K562 (cell line): ENCODE results near the gene SH3D19. TPM values are rescaled to one million over a fixed set of nuclear protein-coding genes. Genes with fewer than 3 reads are reported as not detected.

Experiments
- ATAC-seq: fragments of 200-7000 bp; cut with Tn5 transposase; 3 replicates; pipeline ENCODE4 v1.9.1; 2020; ENCODE audit warnings: moderate library complexity
- BruUV-seq: library from RNA; stranded (reverse); fragments of 400-500 nt; replicated peaks from 2 replicates; lab custom pipeline; 2021; lab: Mats Ljungman, UMichigan
- CTCF ChIA-PET: fragments of 300-600 bp; formaldehyde crosslinking; extraction: SDS; loops from one replicate; lab custom pipeline; 2021; ENCODE audit warnings: low intra/inter-chr PET ratio; lab: Yijun Ruan, JAX
- POLR2A ChIA-PET: fragments of 300-600, 350-650 bp; sonication (Branson Sonifier 250); formaldehyde crosslinking; extraction: SDS; loops from one replicate; lab custom pipeline; 2021; ENCODE audit warnings: antibody characterized with exemption, inconsistent platforms; lab: Yijun Ruan, JAX
- DNase-seq, 4 experiments: peaks; one replicate each; pipeline versions ENCODE4 v3.0.0 to v3.0.0-alpha.2; 2011 to 2018; ENCODE audit warnings: low spot score in 3 of 4, mixed read lengths in 3 of 4; ENCODE audit errors: extremely low read depth in 1 of 4
- FAIRE-seq: peaks from 2 replicates; lab custom pipeline; 2011; peaks lifted over from hg19 to GRCh38; lab: Jason Lieb, UNC
- H2AFZ ChIP-seq: 2 replicates; pipeline ENCODE4 v1.6.0; 2011; ENCODE audit warnings: low read depth, low read length, control low read depth, inconsistent platforms
- H3K27ac ChIP-seq: fragments of 200-600 bp; 3 replicates; pipeline ENCODE4 v1.8.0; 2011; ENCODE audit warnings: low read depth, mild to moderate bottlenecking, control low read depth, inconsistent platforms, low read length, moderate library complexity, mixed read lengths; ENCODE audit errors: extremely low read depth
- H3K27me3 ChIP-seq, 2 experiments: fragments of 300-600 bp in 1 of 2; 2 replicates in 1 of 2; 3 replicates in 1 of 2; pipeline versions ENCODE4 v1.6.0 to v1.8.0; 2011; ENCODE audit warnings: inconsistent platforms in 2 of 2, low read length in 2 of 2, mild to moderate bottlenecking in 1 of 2, mixed read lengths in 1 of 2, moderate library complexity in 1 of 2; ENCODE audit not compliant: control insufficient read depth in 2 of 2, insufficient read depth in 2 of 2
- H3K36me3 ChIP-seq: fragments of 300-600 bp; 3 replicates; pipeline ENCODE4 v1.8.0; 2011; ENCODE audit warnings: mild to moderate bottlenecking, low read length, inconsistent platforms; ENCODE audit not compliant: control insufficient read depth, insufficient read depth
- H3K4me1 ChIP-seq, 2 experiments: fragments of 200-600 bp in 1 of 2; replicated peaks in 1 of 2; 2 replicates in 1 of 2; 3 replicates in 1 of 2; pipeline versions ENCODE4 v1.5.1 to v1.8.0; 2011; ENCODE audit warnings: inconsistent platforms in 2 of 2, low read length in 2 of 2, mild to moderate bottlenecking in 1 of 2, mixed read lengths in 1 of 2, moderate library complexity in 1 of 2; ENCODE audit not compliant: control insufficient read depth in 2 of 2, insufficient read depth in 2 of 2
- H3K4me2 ChIP-seq: 2 replicates; pipeline ENCODE4 v1.6.1; 2011; ENCODE audit warnings: low read length, control low read depth, inconsistent platforms, mixed read lengths; ENCODE audit not compliant: insufficient read depth
- H3K4me3 ChIP-seq: fragments of 200-600 bp; sonication (generic), shearing (Covaris generic); 2 replicates; pipeline ENCODE4 v1.5.1; 2016; ENCODE audit warnings: control low read depth, inconsistent platforms
- H3K79me2 ChIP-seq: fragments of 200-600 bp; 3 replicates; pipeline ENCODE4 v1.8.0; 2011; ENCODE audit warnings: low read length, inconsistent platforms; ENCODE audit not compliant: control insufficient read depth, insufficient read depth
- H3K9ac ChIP-seq, 2 experiments: 2 replicates each; pipeline versions ENCODE4 v1.6.0 to v1.6.1; 2011; ENCODE audit warnings: low read depth in 2 of 2, low read length in 2 of 2, control low read depth in 1 of 2, inconsistent platforms in 1 of 2, mild to moderate bottlenecking in 1 of 2, mixed read lengths in 1 of 2; ENCODE audit not compliant: insufficient read depth in 1 of 2
- H3K9me1 ChIP-seq: one replicate; pipeline ENCODE4 v1.6.0; 2011; ENCODE audit warnings: inconsistent platforms, mild to moderate bottlenecking, low read length, moderate library complexity; ENCODE audit not compliant: control insufficient read depth, insufficient read depth
- H3K9me3 ChIP-seq: replicated peaks from 2 replicates; pipeline ENCODE4 v1.5.1; 2011; ENCODE audit warnings: low read depth, low read length, inconsistent platforms; ENCODE audit not compliant: control insufficient read depth, insufficient read depth
- H4K20me1 ChIP-seq: replicated peaks from 2 replicates; pipeline ENCODE4 v1.6.1; 2011; ENCODE audit warnings: low read length, inconsistent platforms, mixed read lengths; ENCODE audit not compliant: control insufficient read depth, insufficient read depth
- ASH1L ChIP-seq: fragments of 450-650 bp; IDR thresholded peaks from 2 replicates; pipeline ENCODE4 v1.6.1; 2018; ENCODE audit warnings: borderline replicate concordance, mild to moderate bottlenecking, low read depth; ENCODE audit not compliant: partially characterized antibody
- BCL6 ChIP-seq: fragments of 250-450 bp; sonication (Bioruptor Pico); IDR thresholded peaks from 2 replicates; pipeline ENCODE4 v1.4.0; 2020
- BMI1 ChIP-seq: fragments of 150-350 bp; IDR thresholded peaks from 2 replicates; pipeline ENCODE4 v1.6.1; 2014; ENCODE audit warnings: low read length
- C11orf30 ChIP-seq: fragments of 450-650 bp; IDR thresholded peaks from 2 replicates; pipeline ENCODE4 v1.6.1; 2016; ENCODE audit warnings: low read depth, mild to moderate bottlenecking
- DNMT1 ChIP-seq: fragments of 450-650 bp; IDR thresholded peaks from 2 replicates; pipeline ENCODE4 v1.6.1; 2016; ENCODE audit warnings: antibody characterized with exemption, mild to moderate bottlenecking
- EGR1 ChIP-seq: fragments of 450-650 bp; conservative IDR thresholded peaks from 2 replicates; pipeline ENCODE4 v1.6.1; 2017; ENCODE audit warnings: mild to moderate bottlenecking
- FUS ChIP-seq: fragments of 200-400 bp; formaldehyde crosslinking; optimal IDR thresholded peaks from 2 replicates; pipeline ENCODE3; 2017; ENCODE audit warnings: low read depth, low read length
- KAT8 ChIP-seq: fragments of 450-650 bp; IDR thresholded peaks from 2 replicates; pipeline ENCODE4 v1.6.1; 2016; ENCODE audit warnings: low read depth, mild to moderate bottlenecking
- KHSRP ChIP-seq: fragments of 450-650 bp; IDR thresholded peaks from 2 replicates; pipeline ENCODE4 v1.6.1; 2017
- MAFF ChIP-seq: IDR thresholded peaks from 2 replicates; pipeline ENCODE4 v1.6.1; 2012; ENCODE audit warnings: low read length, improper control_type of control experiment
- MAFG ChIP-seq: fragments of 450-650 bp; conservative IDR thresholded peaks from 2 replicates; pipeline ENCODE4 v1.6.1; 2016; ENCODE audit warnings: missing genetic modification characterization, missing compliant biosample characterization
- MAFK ChIP-seq: IDR thresholded peaks from 2 replicates; pipeline ENCODE4 v1.6.1; 2011; ENCODE audit warnings: low read length, improper control_type of control experiment
- SRSF3 ChIP-seq: fragments of 200-400 bp; formaldehyde crosslinking; IDR thresholded peaks from 2 replicates; pipeline ENCODE4 v1.6.1; 2016; ENCODE audit warnings: mild to moderate bottlenecking, low read length, moderate library complexity; ENCODE audit not compliant: insufficient read depth
- TBL1XR1 ChIP-seq, 2 experiments: IDR thresholded peaks; 2 replicates each; pipeline ENCODE4 v1.6.1; 2012; ENCODE audit warnings: improper control_type of control experiment in 2 of 2, low read length in 2 of 2, mild to moderate bottlenecking in 1 of 2
- ZBTB26 ChIP-seq: fragments of 450-650 bp; formaldehyde crosslinking; IDR thresholded peaks from 2 replicates; pipeline ENCODE4 v1.4.0; 2022; ENCODE audit warnings: missing genetic modification characterization
- ZKSCAN8 ChIP-seq: fragments of 200-800 bp; sonication (Bioruptor generic); IDR thresholded peaks from 2 replicates; pipeline ENCODE4 v1.6.1; 2016; ENCODE audit warnings: missing genetic modification characterization, missing compliant biosample characterization
- ZNF23 ChIP-seq: fragments of 250-450 bp; sonication (Bioruptor Pico); IDR thresholded peaks from 2 replicates; pipeline ENCODE4 v1.4.0; 2020; ENCODE audit warnings: mild to moderate bottlenecking
- ZNF316 ChIP-seq: fragments of 450-650 bp; IDR thresholded peaks from 2 replicates; pipeline ENCODE4 v1.6.1; 2016
- WGBS: fragments of 100-300 bp; shearing (Covaris generic); methylation state at CpG from one replicate; pipeline ENCODE4 v1.1.6; 2016; ENCODE audit warnings: low coverage, mixed read lengths; ENCODE audit not compliant: insufficient coverage; ENCODE audit errors: missing lambda C conversion rate; 5-methylcytosine and 5-hydroxymethylcytosine counted together
- in situ Hi-C: fragments of 300-500 bp; cut with MboI; formaldehyde crosslinking; loops from 4 replicates; pipeline ENCODE4 v1.15.0; 2018; ENCODE audit warnings: inconsistent platforms, mixed read lengths
- intact Hi-C: fragments of 100-400 bp; cut with micrococcal nuclease; formaldehyde crosslinking; loops from 2 replicates; pipeline ENCODE4 v1.14.2; 2022
- polyA plus RNA-seq, 8 experiments: library from polyadenylated mRNA; depleted of rRNA in 4 of 8; stranded (reverse) in 5 of 8; unstranded in 3 of 8; fragments of >200 nt; fragmentation: Nextera tagmentation in 2 of 8; fragmentation: Illumina TruSeq in 1 of 8; extraction: Ambion mirVana in 2 of 8; extraction: Trizol in 1 of 8; gene quantifications; 2 replicates each; pipeline versions ENCODE4 v1.2.1 to v1.2.3, GENCODE V29; 2011 to 2014; ENCODE audit warnings: inconsistent platforms in 1 of 8, missing spikeins in 1 of 8
- total RNA-seq, 7 experiments: library from RNA; depleted of rRNA in 6 of 7; stranded (reverse); fragments of >200 nt in 6 of 7; fragmentation: Illumina TruSeq in 2 of 7; extraction: Trizol in 2 of 7; gene quantifications; 2 replicates each; pipeline versions ENCODE4 v1.2.1 to v1.2.3, GENCODE V29; 2011 to 2021; ENCODE audit warnings: low replicate concordance in 1 of 7
- TF ChIP-seq, protein P1 (sequence below): fragments of 250-450 bp; sonication (Bioruptor Pico); IDR thresholded peaks from 2 replicates; pipeline ENCODE4 v1.5.0; 2021; ENCODE audit warnings: mild to moderate bottlenecking, moderate library complexity

Gene SH3D19
- total and polyA plus RNA-seq, 9 of the 15 experiments (the other 6 are each of a cell fraction or from before 2014, with no cell fraction given), result 0.42 to 2.2 (median 1.1) TPM; not detected in 6

- in situ Hi-C loops, result no loop called here
- H3K79me2 ChIP-seq, result no peaks in the 10 kb centered on the region
These were observed 85.8 kb downstream of the SH3D19 start for GRCh38 chr4:151239608-151240007.

DNA sequence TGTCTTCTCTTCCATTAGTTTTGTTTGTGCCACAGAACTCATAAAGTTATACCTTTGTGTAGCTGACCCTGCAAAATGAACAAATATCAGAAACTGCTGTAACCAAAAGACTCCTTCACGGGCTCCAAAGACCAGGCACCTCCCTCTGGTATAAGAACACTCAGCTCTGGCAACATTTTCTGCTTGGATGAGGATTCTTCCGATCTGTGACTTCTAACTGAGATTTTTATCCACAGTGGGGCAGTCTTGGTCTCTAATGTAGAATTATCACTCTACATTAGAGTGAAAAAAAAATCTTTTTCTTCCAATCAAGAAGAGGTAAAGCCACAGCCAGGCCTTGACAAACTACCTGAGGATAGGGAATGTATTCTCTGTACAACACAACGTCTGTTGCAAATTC is 86.9 kb downstream of the SH3D19 start:
- FAIRE-seq, result no peak
- WGBS, result 3% methylated on average over 3 of the region's 3 CpGs
- TF ChIP-seq TBL1XR1 (IDR thresholded peaks at IDR 0.05; ENCODE audit: low read length in 2 of 2) (no peak), SRSF3 (no peak), ZKSCAN8 (CRISPR knock-in tag) (no peak), BCL6 (CRISPR knock-in tag) (no peak), ZBTB26 (CRISPR knock-in tag) (no peak), KAT8 (no peak), KHSRP (no peak), EGR1 (no peak), ZNF23 (no peak), FUS (no peak)
- TF ChIP-seq, protein P1, sequence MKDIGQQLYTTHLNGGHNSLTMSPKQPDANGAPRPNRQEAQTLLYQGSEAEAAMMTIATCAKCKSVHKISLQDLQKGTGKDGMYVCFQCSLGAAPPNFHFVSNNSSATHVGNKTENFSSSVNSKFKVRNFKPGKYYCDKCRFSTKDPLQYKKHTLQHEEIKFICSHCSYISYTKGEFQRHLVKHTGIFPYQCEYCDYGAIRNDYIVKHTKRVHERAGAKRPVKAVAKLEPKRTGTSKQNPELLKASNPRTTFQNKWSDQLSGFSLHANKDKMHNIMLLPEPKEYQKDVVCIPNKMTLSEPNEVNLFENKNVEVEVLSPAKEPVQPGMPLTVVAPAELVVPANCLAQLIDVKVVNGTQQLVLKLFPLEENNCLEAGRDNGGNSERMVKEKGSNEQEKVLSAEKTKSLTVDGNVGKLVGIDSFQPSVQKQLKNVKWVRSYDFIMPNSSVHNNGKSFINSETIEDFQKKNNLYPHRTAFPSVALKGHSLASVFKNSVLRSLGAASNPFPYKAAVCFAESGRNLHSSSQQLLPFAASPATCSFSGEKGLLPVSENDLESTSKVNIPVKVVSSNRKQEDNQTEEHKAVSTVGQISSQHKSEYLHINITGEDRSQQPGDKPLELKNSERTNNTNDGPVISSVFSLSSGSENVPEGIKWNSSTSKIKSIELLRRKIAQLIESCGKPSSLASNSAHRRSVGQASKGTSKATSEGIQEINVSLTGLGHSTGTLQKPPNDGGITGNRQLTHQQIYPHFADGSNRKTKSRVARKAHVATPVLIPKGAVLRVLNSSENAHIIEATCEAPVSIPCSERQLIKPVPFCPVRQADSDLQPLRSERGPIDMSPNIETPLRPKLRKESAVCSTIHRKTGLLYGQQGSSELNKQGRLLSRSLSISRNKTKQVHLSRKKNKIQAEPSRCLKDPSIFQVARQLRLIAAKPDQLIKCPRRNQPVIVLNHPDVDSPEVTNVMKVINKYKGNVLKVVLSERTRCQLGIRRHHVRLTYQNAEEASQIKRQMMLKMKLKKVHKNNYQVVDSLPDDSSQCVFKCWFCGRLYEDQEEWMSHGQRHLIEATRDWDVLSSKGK (CRISPR knock-in tag), result no peak

More at GRCh38 chr4:151239608-151240007, 85.8 kb downstream of the SH3D19 start:
- DNase-seq (no peak), FAIRE-seq (no peak), ATAC-seq (no peak)
- H3K27ac ChIP-seq, result no peak overlapping the region
- no peaks in the 10 kb centered on the region for H3K9me1 ChIP-seq
- H3K4me3 ChIP-seq, result no peak overlapping the region
- no TSS peak for BruUV-seq
- H3K9me3 ChIP-seq, result no peaks in the 10 kb centered on the region
- no peak overlapping the region for H3K4me2 ChIP-seq
- TF ChIP-seq ASH1L (no peak), ZNF316 (peak; percentile 83), C11orf30 (peak; percentile 51), BMI1 (no peak), MAFF (peak; percentile 66), DNMT1 (no peak), MAFG (tag) (peak; percentile 47), MAFK (peak; percentile 61; the same call in 1 of the 2 replicates)
- POLR2A ChIA-PET, result interaction anchor here (0.7 kb wide), 1 partner anchor 1895 kb away, joined by 3 read pairs; no protein-coding TSS in a partner anchor
- no peaks in the 10 kb centered on the region for H4K20me1 ChIP-seq
- intact Hi-C loops, result no loop called here
- no peaks in the 10 kb centered on the region for H3K4me1 ChIP-seq
- 0% methylated on average over 3 of the region's 3 CpGs for WGBS
- no peak overlapping the region for H2AFZ ChIP-seq
- no peaks in the 10 kb centered on the region for H3K36me3 ChIP-seq
- no peak overlapping the region for H3K9ac ChIP-seq
- CTCF ChIA-PET, result no interaction called here
- H3K27me3 ChIP-seq, result no peaks in the 10 kb centered on the region

More for the DNA sequence above, 86.9 kb downstream of the SH3D19 start:
- BruUV-seq, result no TSS peak
- in situ Hi-C loops (no loop called here), intact Hi-C loops (no loop called here)
- no peaks in the 10 kb centered on the region for H3K79me2 ChIP-seq
- no peaks in the 10 kb centered on the region for H3K9me3 ChIP-seq
- no peaks in the 10 kb centered on the region for H4K20me1 ChIP-seq
- no peaks in the 10 kb centered on the region for H3K4me1 ChIP-seq
- DNase-seq (no peak), ATAC-seq (no peak)
- no peak overlapping the region for H3K4me3 ChIP-seq
- CTCF ChIA-PET, result no interaction called here
- no peaks in the 10 kb centered on the region for H3K36me3 ChIP-seq
- H3K9ac ChIP-seq, result no peak overlapping the region
- H3K27ac ChIP-seq, result no peak overlapping the region
- H3K27me3 ChIP-seq, result 0 out of 5 replicates have a peak, but pooled peaks cover 0 to 2% of the 10 kb centered on the region in 2 experiments
- H3K9me1 ChIP-seq, result no peaks in the 10 kb centered on the region
- POLR2A ChIA-PET, result no interaction called here
- no peak overlapping the region for H2AFZ ChIP-seq
- no peak overlapping the region for H3K4me2 ChIP-seq
